ENCODE results near the gene JCHAIN. TPM values are rescaled to one million over a fixed set of nuclear protein-coding genes. Genes with fewer than 3 reads are reported as not detected.
"Not testable (repeated sequence)": the region's sequence is repeated elsewhere in the genome, so short reads cannot be mapped to it uniquely, and the experiment has no call there.

JCHAIN gene
- total RNA-seq, 1 donor = 0.99 TPM

- no peak for DNase-seq (ENCODE audit: low read depth)
- TF ChIP-seq CTCF (IDR thresholded peaks at IDR 0.05; ENCODE audit: insufficient read depth, low read length) = no peak
- peak overlapping the region; percentile 99 for H3K4me3 ChIP-seq (ENCODE audit: low read depth, low read length)
Observed at GRCh38 chr4:70688795-70689231, 22.5 kb upstream of the JCHAIN start.

- DNase-seq (ENCODE audit: low read depth) = peak; percentile 100
- TF ChIP-seq CTCF (IDR thresholded peaks at IDR 0.05; ENCODE audit: insufficient read depth, low read length) = peak; percentile 95
- peak within 1 kb of the TSS; percentile 99 for H3K4me3 ChIP-seq (ENCODE audit: low read depth, low read length)
Observed at GRCh38 chr4:70687821-70688794, 21.8 kb upstream of the JCHAIN start, which contains the start of gene UTP3. TSS of gene UTP3 (plus strand) at chr4:70688532. CDS start at chr4:70688678, 146 bp downstream.

DNA sequence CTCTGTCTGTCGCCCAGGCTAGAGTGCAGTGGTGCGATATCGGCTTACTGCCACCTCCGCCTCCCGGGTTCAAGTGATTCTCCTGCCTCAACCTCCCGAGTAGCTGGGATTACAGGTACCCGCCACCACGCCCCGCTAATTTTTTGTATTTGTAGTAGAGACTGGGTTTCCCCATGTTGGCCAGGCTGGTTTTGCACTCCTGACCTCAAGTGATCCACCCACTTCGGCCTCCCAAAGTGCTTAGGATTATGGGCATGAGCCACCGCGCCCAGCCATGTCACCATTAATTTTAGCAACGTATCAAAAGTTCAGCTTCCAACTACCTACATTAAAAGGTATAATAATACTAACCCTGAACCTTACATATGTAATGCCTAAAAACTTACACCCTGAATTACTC lies 21.1 kb upstream of the JCHAIN start:
- peak overlapping the region; percentile 71 for H3K4me3 ChIP-seq (ENCODE audit: low read depth, low read length)
- TF ChIP-seq CTCF (IDR thresholded peaks at IDR 0.05; ENCODE audit: insufficient read depth, low read length) = no peak
- no peak for DNase-seq (ENCODE audit: low read depth)

DNA sequence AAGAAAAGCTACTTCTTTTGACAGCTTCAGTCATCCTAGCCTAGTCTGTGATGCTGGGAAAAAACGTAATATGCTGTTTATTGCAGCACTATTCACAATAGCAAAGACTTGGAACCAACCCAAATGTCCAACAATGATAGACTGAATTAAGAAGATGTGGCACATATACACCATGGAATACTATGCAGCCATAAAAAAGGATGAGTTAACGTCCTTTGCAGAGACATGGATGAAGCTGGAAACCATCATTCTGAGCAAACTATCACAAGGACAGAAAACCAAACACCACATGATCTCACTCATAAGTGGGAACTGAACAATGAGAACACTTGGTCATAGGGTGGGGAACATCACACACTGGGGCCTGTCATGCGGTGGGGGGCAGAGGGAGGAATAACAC lies 15.8 kb upstream of the JCHAIN start:
- not testable (repeated sequence) for DNase-seq (ENCODE audit: low read depth); H3K4me3 ChIP-seq (ENCODE audit: low read depth, low read length)

DNA sequence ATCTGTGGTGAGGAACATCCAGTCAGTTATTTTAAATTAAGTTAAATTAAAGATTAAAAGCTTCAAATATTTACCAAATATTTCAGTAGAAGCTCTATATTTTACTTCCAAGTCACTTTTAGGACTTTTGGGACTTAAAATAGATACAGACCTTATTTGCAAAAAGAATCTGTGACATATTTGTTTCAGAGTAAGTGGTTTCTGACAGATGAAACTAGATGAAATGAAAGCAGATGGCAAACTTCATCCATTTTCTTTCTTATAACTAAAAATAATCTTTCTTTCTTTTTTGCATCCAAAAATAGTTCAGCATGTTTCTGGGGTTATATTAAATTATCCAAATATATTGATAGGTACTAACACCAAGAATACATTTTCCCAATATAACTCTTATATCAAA lies 15.4 kb upstream of the JCHAIN start:
- no peak for DNase-seq (ENCODE audit: low read depth)
- H3K4me3 ChIP-seq (ENCODE audit: low read depth, low read length) = no peak overlapping the region
- TF ChIP-seq CTCF (IDR thresholded peaks at IDR 0.05; ENCODE audit: insufficient read depth, low read length) = no peak

- TF ChIP-seq CTCF (IDR thresholded peaks at IDR 0.05; ENCODE audit: insufficient read depth, low read length) = no peak
Observed at GRCh38 chr4:70680934-70681333, 14.6 kb upstream of the JCHAIN start.

DNA sequence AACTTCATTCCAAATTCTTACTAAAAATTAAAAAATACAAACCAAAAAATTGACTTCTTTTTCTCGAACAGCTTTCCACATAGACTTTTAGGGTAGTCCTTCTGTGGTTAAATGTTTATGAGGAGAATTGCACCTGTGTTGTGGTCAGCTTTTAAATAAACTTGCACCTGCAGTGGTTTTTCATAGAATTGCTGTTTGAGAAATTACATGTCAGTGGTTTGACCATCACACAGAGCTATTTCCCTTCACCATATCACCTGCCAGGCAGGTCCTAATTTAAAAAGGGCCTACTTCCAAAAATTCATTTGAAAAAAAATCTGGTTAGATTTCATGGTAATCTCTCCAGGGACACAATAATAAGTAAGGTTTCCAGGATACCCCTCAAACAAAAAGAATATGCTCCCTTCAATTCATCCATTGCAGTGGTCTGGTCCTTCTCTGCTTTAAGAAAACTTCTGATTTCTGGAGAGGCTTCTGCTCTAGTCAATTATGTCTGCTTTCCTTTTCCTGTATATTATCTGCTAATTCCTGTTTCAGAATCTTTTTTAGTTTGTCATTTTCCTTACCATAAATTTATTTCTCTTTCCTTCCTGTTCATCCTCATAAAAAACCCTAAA lies 12.2 kb upstream of the JCHAIN start:
- DNase-seq (ENCODE audit: low read depth) = no peak
- H3K4me3 ChIP-seq (ENCODE audit: low read depth, low read length) = no peak overlapping the region
- TF ChIP-seq CTCF (IDR thresholded peaks at IDR 0.05; ENCODE audit: insufficient read depth, low read length) = no peak

More at GRCh38 chr4:70680934-70681333, 14.6 kb upstream of the JCHAIN start:
- H3K4me3 ChIP-seq (ENCODE audit: low read depth, low read length) = no peak overlapping the region
- no peak for DNase-seq (ENCODE audit: low read depth)

Data from fibroblast of the aortic adventitia (primary cell).